ENCODE data around the gene TBX18.

TBX18 gene

GRCh38 chr6:84639396-84639795, 125.0 kb downstream of the TBX18 start:
- no peak for TF ChIP-seq CTCF (IDR thresholded peaks at IDR 0.05; ENCODE audit: low read depth, low read length, missing control alignments)
- DNase-seq (ENCODE audit: low read depth) = no peak
- H3K4me3 ChIP-seq (ENCODE audit: low read depth, low read length) = no peak overlapping the region

- no peak for TF ChIP-seq CTCF (IDR thresholded peaks at IDR 0.05; ENCODE audit: low read depth, low read length, missing control alignments)
- DNase-seq (ENCODE audit: low read depth) = no peak
Measured at GRCh38 chr6:84638286-84638685, 126.1 kb downstream of the TBX18 start.

More at GRCh38 chr6:84638286-84638685, 126.1 kb downstream of the TBX18 start:
- H3K4me3 ChIP-seq (ENCODE audit: low read depth, low read length) = no peak overlapping the region
